Osteoblast (primary cell): Measurements from ENCODE around the gene FNDC5. TPM values are rescaled to one million over a fixed set of nuclear protein-coding genes. Genes with fewer than 3 reads are reported as not detected.

Experiments
- DNase-seq: peaks from one replicate; pipeline ENCODE4 v3.0.0; 2011; ENCODE audit warnings: low spot score, mixed read lengths; ENCODE audit not compliant: insufficient read length; ENCODE audit errors: missing footprints
- H2AFZ ChIP-seq: 2 replicates; pipeline ENCODE4 v1.6.0; 2011; ENCODE audit warnings: mild to moderate bottlenecking, low read length
- H3K27ac ChIP-seq: 2 replicates; pipeline ENCODE4 v1.5.1; 2011; ENCODE audit warnings: mild to moderate bottlenecking, low read depth, low read length, moderate library complexity
- H3K27me3 ChIP-seq: 2 replicates; pipeline ENCODE4 v1.6.0; 2012; ENCODE audit warnings: mild to moderate bottlenecking, control low read depth, inconsistent platforms, low read length, moderate library complexity; ENCODE audit not compliant: insufficient read depth
- H3K36me3 ChIP-seq: 2 replicates; pipeline ENCODE4 v1.5.1; 2011; ENCODE audit warnings: mild to moderate bottlenecking, low read length, control low read depth, moderate library complexity; ENCODE audit not compliant: insufficient read depth
- H3K4me1 ChIP-seq: 2 replicates; pipeline ENCODE4 v1.5.1; 2011; ENCODE audit warnings: mild to moderate bottlenecking, low read length, control low read depth, moderate library complexity; ENCODE audit not compliant: insufficient read depth
- H3K4me2 ChIP-seq: 2 replicates; pipeline ENCODE4 v1.6.0; 2011; ENCODE audit warnings: mild to moderate bottlenecking, low read length; ENCODE audit not compliant: insufficient read depth
- H3K4me3 ChIP-seq: fragments of 200-600 bp; sonication (generic); 3 replicates; pipeline ENCODE4 v1.5.1; 2012; ENCODE audit warnings: mild to moderate bottlenecking, low read length, inconsistent platforms; ENCODE audit not compliant: insufficient read depth
- H3K79me2 ChIP-seq: 2 replicates; pipeline ENCODE4 v1.6.0; 2012; ENCODE audit warnings: mild to moderate bottlenecking, low read length, control low read depth, inconsistent platforms; ENCODE audit not compliant: insufficient read depth
- H3K9me3 ChIP-seq: 2 replicates; pipeline ENCODE4 v1.5.1; 2011; ENCODE audit warnings: low read depth, low read length, control low read depth
- H4K20me1 ChIP-seq: 2 replicates; pipeline ENCODE4 v1.6.0; 2012; ENCODE audit warnings: mild to moderate bottlenecking, low read length, control low read depth; ENCODE audit not compliant: insufficient read depth
- total RNA-seq: library from RNA; depleted of rRNA; stranded (reverse); fragments of >200 nt; gene quantifications from 2 replicates; pipeline ENCODE4 v1.2.3, GENCODE V29; 2012
- TF ChIP-seq, protein P1 (sequence below): IDR thresholded peaks from 2 replicates; pipeline ENCODE4 v1.5.1; 2011; ENCODE audit warnings: mild to moderate bottlenecking, low read depth, low read length, moderate library complexity; ENCODE audit errors: extremely low read depth

Gene FNDC5
- total RNA-seq = 0.36 TPM in 1 of 2 replicates, not detected in the other

DNA sequence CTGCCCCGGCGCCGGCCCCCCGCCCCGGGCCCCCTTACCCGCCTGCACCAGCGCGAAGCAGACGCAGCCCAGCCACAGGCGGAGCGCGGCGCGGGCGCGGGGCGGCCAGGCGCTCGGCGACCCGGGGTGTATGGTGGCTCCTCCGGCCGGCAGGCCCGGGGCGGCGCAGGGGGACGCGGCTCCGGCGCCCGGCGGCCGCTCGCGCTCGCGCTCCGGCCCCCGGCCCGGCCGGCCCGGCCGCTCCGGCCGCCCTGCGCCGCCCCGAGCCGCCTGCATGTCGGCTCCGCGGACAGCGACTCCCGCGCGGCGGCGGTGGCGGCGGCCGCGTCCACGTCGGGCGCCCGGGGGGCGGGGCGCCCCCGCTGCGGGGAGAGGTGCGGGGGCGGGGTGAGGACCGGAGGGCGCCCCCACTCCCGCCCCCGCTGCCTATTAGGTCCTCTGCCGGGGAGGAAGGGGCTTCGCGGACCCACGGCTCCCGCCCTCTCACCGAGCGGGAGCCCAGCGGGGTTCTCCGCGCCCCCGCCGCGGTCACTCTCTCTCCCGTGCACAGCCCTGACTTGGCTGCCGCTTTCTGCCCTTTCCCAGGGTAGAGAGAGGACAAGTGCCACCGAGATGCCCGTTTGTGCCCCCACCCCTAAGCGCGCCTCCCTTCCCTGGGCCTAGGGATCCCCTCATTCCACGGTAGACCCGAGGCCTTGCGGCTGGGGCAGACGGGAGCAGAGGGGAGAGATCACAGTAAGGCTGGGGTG lies at the start of gene FNDC5:
TSS of gene FNDC5 (minus strand) at position 298 of the 749 bp plus-strand sequence.
- TF ChIP-seq, protein P1, sequence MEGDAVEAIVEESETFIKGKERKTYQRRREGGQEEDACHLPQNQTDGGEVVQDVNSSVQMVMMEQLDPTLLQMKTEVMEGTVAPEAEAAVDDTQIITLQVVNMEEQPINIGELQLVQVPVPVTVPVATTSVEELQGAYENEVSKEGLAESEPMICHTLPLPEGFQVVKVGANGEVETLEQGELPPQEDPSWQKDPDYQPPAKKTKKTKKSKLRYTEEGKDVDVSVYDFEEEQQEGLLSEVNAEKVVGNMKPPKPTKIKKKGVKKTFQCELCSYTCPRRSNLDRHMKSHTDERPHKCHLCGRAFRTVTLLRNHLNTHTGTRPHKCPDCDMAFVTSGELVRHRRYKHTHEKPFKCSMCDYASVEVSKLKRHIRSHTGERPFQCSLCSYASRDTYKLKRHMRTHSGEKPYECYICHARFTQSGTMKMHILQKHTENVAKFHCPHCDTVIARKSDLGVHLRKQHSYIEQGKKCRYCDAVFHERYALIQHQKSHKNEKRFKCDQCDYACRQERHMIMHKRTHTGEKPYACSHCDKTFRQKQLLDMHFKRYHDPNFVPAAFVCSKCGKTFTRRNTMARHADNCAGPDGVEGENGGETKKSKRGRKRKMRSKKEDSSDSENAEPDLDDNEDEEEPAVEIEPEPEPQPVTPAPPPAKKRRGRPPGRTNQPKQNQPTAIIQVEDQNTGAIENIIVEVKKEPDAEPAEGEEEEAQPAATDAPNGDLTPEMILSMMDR = no peak
- Histone ChIP-seq H3K4me1 (peaks cover 6% of the 10 kb centered on the region), H4K20me1 (no peaks in the 10 kb centered on the region), H3K4me2 (peak within 1 kb of the TSS; percentile 77), H3K27me3 (peaks cover 20% of the 10 kb centered on the region), H2AFZ (peak within 1 kb of the TSS; percentile 63), H3K36me3 (no peaks in the 10 kb centered on the region), H3K9me3 (no peaks in the 10 kb centered on the region), H3K4me3 (peak within 1 kb of the TSS; percentile 64), H3K79me2 (no peaks in the 10 kb centered on the region), H3K27ac (no peak within 1 kb of the TSS)
- DNase-seq = peak; percentile 93

DNA sequence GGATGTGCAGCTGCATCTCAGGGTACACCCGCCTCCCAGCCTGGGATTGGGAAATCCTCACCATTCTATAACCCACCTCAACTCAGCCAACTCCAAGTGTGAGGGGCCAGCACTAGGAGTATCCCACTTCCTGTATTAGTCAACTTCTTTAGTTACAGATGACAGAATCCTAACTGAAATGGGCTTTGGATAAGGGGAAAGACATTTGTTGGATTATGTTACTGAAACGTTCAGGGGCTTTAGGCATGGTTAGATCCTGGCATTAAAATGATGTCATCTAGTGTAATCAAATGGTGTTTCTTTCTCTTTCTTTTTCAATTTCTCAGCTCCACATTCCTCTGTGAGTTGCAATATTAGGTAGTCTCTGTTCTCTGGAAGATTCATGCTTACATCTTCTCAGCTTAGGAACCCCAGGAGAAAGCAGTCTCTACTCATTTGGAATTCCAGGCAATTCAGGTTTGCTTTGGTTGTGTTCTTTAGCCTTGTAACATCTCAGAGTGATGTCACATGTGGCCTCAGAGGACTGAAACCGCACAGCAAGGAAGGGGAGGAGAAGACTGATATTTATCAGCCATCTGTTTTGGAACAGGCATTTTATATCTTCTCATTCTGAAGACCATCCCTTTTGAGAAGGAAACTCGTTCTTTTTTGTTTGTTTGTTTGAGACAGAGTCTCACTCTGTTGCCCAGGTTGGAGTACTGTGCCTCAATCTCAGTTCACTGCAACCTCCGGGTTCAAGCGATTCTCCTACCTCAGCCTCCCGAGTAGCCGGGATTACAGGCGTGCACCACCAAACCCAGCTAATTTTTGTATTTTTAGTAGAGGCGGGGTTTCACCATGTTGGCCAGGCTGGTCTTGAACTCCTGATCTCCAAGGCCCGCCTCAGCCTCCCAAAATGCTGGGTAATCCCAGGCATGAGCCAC lies 49.4 kb upstream of the FNDC5 start:
- H3K4me2 ChIP-seq = peak overlapping the region; percentile 58
- peaks cover 3% of the 10 kb centered on the region for H3K27me3 ChIP-seq
- no peaks in the 10 kb centered on the region for H3K79me2 ChIP-seq
- TF ChIP-seq, protein P1 = no peak
- DNase-seq = peak; percentile 66
- H3K27ac ChIP-seq = no peak overlapping the region
- H3K4me3 ChIP-seq = no peak overlapping the region
- H3K36me3 ChIP-seq = no peaks in the 10 kb centered on the region
- no peaks in the 10 kb centered on the region for H4K20me1 ChIP-seq
- peak overlapping the region; percentile 66 for H2AFZ ChIP-seq
- H3K4me1 ChIP-seq = peaks cover 12% of the 10 kb centered on the region
- H3K9me3 ChIP-seq = no peaks in the 10 kb centered on the region

DNA sequence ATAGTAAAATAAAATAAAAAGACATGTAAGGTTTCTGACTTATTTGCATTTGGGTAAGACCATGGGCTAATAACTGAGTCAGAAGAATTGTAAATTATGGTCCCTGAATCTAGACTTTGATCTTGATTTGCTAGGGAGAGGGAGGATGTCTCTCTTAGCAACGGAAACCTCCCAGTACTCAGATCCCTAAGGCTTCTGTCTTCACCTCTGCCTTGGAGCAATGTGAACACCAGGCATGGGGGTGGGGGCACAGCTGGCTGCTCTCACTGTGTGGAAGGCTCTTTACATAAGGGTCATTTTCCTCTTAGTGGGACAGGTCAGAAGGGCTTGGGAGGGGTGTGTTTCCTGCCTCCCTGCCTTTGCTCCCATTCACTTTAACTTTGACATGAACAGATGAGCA lies 47.5 kb upstream of the FNDC5 start:
- Histone ChIP-seq H3K36me3 (no peaks in the 10 kb centered on the region), H3K4me3 (no peak overlapping the region), H2AFZ (no peak overlapping the region), H3K27ac (no peak overlapping the region), H3K4me1 (peaks cover 12% of the 10 kb centered on the region), H4K20me1 (no peaks in the 10 kb centered on the region), H3K79me2 (no peaks in the 10 kb centered on the region), H3K27me3 (no peaks in the 10 kb centered on the region), H3K4me2 (no peak overlapping the region), H3K9me3 (no peaks in the 10 kb centered on the region)
- DNase-seq = no peak
- TF ChIP-seq, protein P1 = no peak

DNA sequence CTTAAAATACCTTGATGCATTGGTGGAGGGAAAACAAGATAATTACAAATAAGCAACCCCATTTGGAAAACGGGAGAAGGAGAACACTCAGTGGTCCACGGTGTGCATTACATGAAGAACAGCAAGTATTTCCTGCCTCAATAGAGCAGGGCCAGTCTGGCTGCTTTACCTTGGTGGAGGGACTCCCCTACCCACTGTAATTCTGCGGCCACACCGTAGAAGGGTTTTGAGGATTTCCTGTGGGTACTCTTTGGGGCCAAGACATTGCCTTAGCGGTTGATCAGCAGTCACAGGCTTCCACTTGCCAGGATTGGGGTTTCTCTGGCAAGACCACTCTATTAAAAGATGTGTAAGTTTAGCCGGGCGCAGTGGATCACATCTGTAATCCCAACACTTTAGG lies 46.8 kb upstream of the FNDC5 start:
- H3K36me3 ChIP-seq = no peaks in the 10 kb centered on the region
- peaks cover 12% of the 10 kb centered on the region for H3K4me1 ChIP-seq
- H3K27me3 ChIP-seq = no peaks in the 10 kb centered on the region
- no peak overlapping the region for H3K4me2 ChIP-seq
- no peak overlapping the region for H3K4me3 ChIP-seq
- DNase-seq = no peak
- H4K20me1 ChIP-seq = no peaks in the 10 kb centered on the region
- no peak overlapping the region for H3K27ac ChIP-seq
- no peak overlapping the region for H2AFZ ChIP-seq
- H3K9me3 ChIP-seq = no peaks in the 10 kb centered on the region
- no peaks in the 10 kb centered on the region for H3K79me2 ChIP-seq
- TF ChIP-seq, protein P1 = no peak
